Chondrocyte (in vitro differentiated cells): ENCODE data around the gene CFDP1. TPM values are rescaled to one million over a fixed set of nuclear protein-coding genes. Genes with fewer than 3 reads are reported as not detected.
A peak's percentile ranks its signal among the peaks of the same experiment; 100 is the strongest.

Source experiments
- DNase-seq: peaks from one replicate; pipeline ENCODE4 v3.0.0; 2021; ENCODE audit warnings: mixed read lengths, low spot score
- H3K27ac Mint-ChIP-seq: one replicate; pipeline ENCODE4 v1.8.0; 2021; ENCODE audit warnings: mild to moderate bottlenecking, moderate library complexity, mixed read lengths; ENCODE audit not compliant: unreplicated experiment
- H3K27me3 Mint-ChIP-seq: 2 replicates; pipeline ENCODE4 v1.8.0; 2021; ENCODE audit warnings: low read depth, mixed read lengths
- H3K36me3 Mint-ChIP-seq: 2 replicates; pipeline ENCODE4 v1.8.0; 2021; ENCODE audit warnings: low read depth, mixed read lengths
- H3K4me1 Mint-ChIP-seq: 2 replicates; pipeline ENCODE4 v1.8.0; 2021; ENCODE audit warnings: low read depth, mild to moderate bottlenecking, mixed read lengths
- H3K4me3 Mint-ChIP-seq: one replicate; pipeline ENCODE4 v1.8.0; 2021; ENCODE audit warnings: mild to moderate bottlenecking, moderate library complexity, mixed read lengths; ENCODE audit not compliant: unreplicated experiment
- H3K9me3 Mint-ChIP-seq: 2 replicates; pipeline ENCODE4 v1.8.0; 2021; ENCODE audit warnings: low read depth, mixed read lengths
- CTCF ChIP-seq: fragments of 200-600 bp; sonication (generic); IDR thresholded peaks from 2 replicates; pipeline ENCODE4 v1.5.0; 2021; ENCODE audit warnings: antibody characterized with exemption, mild to moderate bottlenecking, moderate library complexity
- total RNA-seq: library from RNA; stranded (reverse); gene quantifications from 3 replicates; pipeline ENCODE4 v1.2.1, GENCODE V29; 2021

The CFDP1 gene
- total RNA-seq, 1 donor from 2014 or later, result 45.3 TPM

- no peak for DNase-seq
- Mint-ChIP-seq H3K4me3 (no peak overlapping the region), H3K4me1 (peaks cover 59% of the 10 kb centered on the region), H3K27me3 (no peaks in the 10 kb centered on the region), H3K9me3 (no peaks in the 10 kb centered on the region), H3K27ac (peak overlapping the region; percentile 89), H3K36me3 (peaks cover 3% of the 10 kb centered on the region)
- no peak for TF ChIP-seq CTCF
Observed at GRCh38 chr16:75378616-75379015, 54.7 kb downstream of the CFDP1 start.

- TF ChIP-seq CTCF, result no peak
- H3K4me3 Mint-ChIP-seq, result no peak overlapping the region
Observed at GRCh38 chr16:75377729-75378386, 55.4 kb downstream of the CFDP1 start.

GRCh38 chr16:75376475-75377161, 56.7 kb downstream of the CFDP1 start:
- Mint-ChIP-seq H3K27me3 (no peaks in the 10 kb centered on the region), H3K27ac (peak overlapping the region; percentile 89), H3K4me3 (no peak overlapping the region), H3K4me1 (peaks cover 62% of the 10 kb centered on the region), H3K36me3 (peaks cover 3% of the 10 kb centered on the region), H3K9me3 (no peaks in the 10 kb centered on the region)
- DNase-seq, result no peak
- no peak for TF ChIP-seq CTCF

More at GRCh38 chr16:75377729-75378386, 55.4 kb downstream of the CFDP1 start:
- no peak for DNase-seq
- H3K36me3 Mint-ChIP-seq, result peaks cover 3% of the 10 kb centered on the region
- peaks cover 55% of the 10 kb centered on the region for H3K4me1 Mint-ChIP-seq
- H3K9me3 Mint-ChIP-seq, result no peaks in the 10 kb centered on the region
- peak overlapping the region; percentile 89 for H3K27ac Mint-ChIP-seq
- no peaks in the 10 kb centered on the region for H3K27me3 Mint-ChIP-seq

- TF ChIP-seq CTCF, result no peak
- no peak overlapping the region for H3K4me3 Mint-ChIP-seq
Observed at GRCh38 chr16:75374388-75374787, 58.9 kb downstream of the CFDP1 start.

GRCh38 chr16:75372236-75372856, 61.0 kb downstream of the CFDP1 start:
- Mint-ChIP-seq H3K36me3 (no peaks in the 10 kb centered on the region), H3K27me3 (no peaks in the 10 kb centered on the region), H3K4me3 (no peak overlapping the region), H3K4me1 (peaks cover 30% of the 10 kb centered on the region), H3K9me3 (no peaks in the 10 kb centered on the region), H3K27ac (no peak overlapping the region)
- no peak for DNase-seq
- TF ChIP-seq CTCF, result no peak

More at GRCh38 chr16:75374388-75374787, 58.9 kb downstream of the CFDP1 start:
- DNase-seq, result no peak
- Mint-ChIP-seq H3K9me3 (no peaks in the 10 kb centered on the region), H3K36me3 (peaks cover 3% of the 10 kb centered on the region), H3K27ac (no peak overlapping the region), H3K27me3 (no peaks in the 10 kb centered on the region), H3K4me1 (peaks cover 51% of the 10 kb centered on the region)
